NCI-H1417 treated with DMSO at 0.1 percent for 48 hours (cell line): ENCODE results near the gene SPEG.

Experiments used
- DNase-seq: peaks from one replicate; lab custom pipeline; 2025; lab: John Stamatoyannopoulos, UW

SPEG gene

DNA sequence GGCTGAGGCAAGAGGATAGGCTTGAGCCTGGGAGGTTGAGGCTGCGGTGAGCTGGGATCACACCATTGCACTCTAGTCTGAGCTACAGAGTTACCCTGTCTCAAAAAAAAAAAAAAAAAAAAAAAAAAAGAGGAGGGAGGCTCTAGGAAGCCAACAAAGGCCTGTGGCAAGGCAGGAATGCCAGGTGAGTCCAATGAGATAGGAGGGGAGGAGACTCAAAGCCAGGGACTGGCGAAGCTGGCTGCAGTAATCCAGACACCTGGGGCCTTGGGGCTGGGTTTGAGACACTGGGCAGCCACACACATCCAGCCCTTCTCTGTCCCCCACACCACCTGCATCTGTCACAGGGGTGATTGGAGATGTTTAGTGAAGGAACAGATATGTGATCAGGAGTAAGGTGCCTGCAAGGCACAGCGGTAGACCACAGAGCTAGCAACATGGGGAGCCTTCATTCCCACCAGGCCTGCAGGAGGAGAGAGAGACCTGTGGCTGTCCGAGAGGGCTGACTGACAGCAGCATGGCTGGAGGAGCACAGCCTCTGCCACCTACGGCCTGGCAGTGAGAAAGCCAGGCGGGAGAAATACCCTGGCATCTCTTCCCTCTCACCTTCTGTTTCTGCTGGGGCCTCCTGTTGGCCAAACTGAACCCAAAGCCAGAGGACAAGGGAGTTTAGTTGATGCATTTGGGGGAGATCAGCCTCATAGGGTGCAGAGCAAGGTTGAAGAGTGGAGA is 99.5 kb downstream of the SPEG start:
- no peak for DNase-seq

GRCh38 chr2:219536425-219536824 is 101.8 kb downstream of the SPEG start:
- no peak for DNase-seq

DNA sequence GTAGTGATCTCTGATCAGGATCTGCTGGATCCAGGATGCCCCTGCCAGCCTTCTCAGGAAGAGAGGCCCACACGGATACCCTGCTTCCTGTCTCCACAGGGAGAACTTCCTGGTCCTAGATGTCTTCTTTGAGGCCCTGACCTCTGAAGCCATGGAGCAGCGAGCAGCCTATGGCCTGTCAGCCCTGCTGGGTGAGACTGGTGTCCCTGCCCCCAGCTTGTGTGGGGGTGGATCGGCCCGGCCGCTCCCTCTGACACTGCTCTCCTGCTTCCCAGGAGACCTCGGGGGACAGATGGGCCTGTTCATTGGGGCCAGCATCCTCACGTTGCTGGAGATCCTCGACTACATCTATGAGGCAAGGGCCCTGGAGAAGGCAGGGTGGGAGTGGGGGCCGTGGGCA is 102.3 kb downstream of the SPEG start:
- no peak for DNase-seq

DNA sequence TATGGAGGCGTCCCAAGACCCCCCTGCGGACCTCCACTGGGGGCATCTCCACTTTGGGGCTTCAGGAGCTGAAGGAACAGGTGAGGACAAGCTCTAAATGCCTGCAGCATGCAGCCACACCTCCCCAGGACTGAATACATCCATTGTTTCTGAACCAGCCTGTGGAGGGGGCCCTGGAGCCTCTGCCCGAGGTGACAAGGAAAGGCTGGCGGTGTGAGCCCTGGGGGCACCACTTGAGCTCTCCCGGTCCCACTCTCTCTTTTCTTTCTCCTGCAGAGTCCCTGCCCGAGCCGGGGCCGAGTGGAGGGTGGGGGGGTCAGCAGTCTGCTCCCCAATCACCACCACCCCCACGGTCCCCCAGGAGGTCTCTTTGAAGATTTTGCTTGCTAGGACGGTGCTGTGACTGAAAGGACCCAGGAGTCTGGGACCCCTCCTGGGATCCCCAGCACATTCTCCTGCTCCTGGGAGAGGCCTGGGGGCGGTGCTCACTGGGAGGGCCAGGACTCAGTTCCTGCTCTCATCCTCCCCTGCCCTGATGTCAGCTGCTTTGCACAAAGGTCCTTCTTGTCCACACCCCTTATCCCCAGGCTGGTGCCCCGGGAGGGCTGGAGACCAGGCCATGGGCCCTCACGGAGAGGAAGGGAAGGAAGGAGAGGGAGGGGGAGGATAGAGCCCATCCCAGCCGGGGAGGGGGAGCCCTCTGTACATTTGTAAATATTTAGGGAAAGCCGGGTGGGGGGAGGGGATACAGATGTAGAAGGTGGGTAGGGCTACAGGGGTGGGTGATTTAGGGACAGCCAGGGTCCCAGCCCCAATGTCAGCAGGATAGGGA is 103.2 kb downstream of the SPEG start:
- no peak for DNase-seq

- DNase-seq: no peak
Measured at GRCh38 chr2:219538504-219538951, 103.9 kb downstream of the SPEG start.

DNA sequence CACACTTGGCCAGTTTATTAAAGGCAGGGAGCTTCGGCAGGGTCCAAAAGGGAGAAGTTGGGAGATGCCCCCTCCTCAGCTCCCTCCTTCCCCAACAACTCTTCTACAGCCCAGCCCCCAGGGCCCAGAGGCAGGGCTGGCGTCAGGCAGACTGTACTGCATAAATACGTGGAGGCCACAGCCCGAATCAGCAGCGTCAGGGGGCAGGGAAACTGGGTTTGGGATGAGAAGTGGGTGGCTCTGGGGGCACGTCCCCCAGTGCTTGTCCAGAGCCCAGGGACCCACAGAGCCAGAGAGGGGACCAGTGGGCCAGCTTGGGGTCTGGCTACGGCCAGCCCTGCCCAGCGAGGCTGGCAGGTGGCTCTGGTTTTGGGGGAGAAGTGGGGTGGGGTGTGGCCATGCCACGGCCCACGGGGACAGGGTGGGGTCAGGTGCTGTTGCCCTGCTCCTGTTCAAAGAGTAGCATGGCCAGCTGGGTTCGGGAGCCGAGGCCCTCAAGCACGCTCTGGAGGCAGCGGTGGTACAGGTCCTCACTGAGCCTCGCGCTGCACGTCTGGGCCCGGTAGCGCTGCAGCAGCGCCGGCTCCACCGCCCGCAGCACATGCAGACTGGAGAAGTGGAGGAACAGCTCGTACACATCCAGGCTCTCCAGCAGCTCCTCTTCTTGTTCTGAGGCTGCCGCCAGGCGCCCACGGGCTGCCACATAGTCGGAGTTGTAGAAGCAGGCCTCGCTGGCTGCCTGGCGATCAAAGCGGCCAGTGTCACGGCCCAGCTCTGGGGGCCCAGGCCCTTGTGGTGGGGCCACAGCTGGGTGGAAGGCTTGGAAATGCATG is 104.5 kb downstream of the SPEG start:
- no peak for DNase-seq

GRCh38 chr2:219539926-219540678 is 105.5 kb downstream of the SPEG start:
- no peak for DNase-seq

GRCh38 chr2:219540784-219541504 is 106.3 kb downstream of the SPEG start:
- DNase-seq: no peak

- peak; percentile 30 for DNase-seq
Measured at GRCh38 chr2:219541611-219542180, 107.1 kb downstream of the SPEG start.

GRCh38 chr2:219542931-219543595 is 108.4 kb downstream of the SPEG start:
- no peak for DNase-seq

DNA sequence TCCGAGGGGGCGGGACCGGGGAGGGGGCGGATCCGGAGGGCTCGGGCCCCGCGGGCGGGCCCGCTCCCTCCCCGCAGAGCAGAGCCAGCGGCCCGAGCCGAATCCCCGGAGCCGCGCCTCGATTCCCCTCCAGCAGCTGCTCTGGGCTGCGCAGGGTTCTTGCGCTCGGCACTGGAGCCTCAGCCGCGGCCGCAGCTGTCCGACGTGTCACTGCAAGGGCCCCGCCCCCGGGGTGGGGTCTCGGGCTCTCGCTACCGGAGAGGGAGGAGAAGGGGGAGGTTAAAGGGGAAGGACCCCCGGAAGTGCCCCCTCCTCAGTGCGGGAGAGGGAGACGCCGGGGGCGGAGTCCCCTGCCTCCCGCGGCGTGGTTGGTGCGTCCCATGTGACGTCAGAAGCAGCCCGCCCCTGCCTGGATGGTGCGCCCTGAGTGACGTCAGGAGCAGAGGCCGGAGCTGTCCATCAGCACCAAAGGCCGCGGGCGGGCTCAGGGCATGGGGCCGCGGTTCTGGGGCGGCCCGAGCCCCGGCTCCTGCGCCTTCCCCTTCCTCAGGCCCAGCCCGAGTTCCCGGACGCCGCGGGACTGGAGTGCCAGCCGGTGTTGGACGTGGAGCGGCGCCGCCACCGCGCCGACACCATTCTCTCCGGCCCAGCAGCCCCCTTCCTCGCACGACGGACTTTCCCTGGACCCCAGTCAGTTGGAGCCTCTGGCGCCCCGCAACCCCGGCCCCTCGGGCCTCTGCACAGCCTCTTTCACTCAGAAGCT is 109.1 kb downstream of the SPEG start, which contains the start of the genes CHPF and TMEM198:
Gene CHPF, minus strand, starts transcription at position 214 of the 763 bp plus-strand sequence. CDS start 271 bp downstream, outside the sequence.
Gene TMEM198, plus strand, starts transcription at position 433 of the 763 bp plus-strand sequence. CDS start 700 bp downstream, outside the sequence.
- DNase-seq: peak; percentile 64

DNA sequence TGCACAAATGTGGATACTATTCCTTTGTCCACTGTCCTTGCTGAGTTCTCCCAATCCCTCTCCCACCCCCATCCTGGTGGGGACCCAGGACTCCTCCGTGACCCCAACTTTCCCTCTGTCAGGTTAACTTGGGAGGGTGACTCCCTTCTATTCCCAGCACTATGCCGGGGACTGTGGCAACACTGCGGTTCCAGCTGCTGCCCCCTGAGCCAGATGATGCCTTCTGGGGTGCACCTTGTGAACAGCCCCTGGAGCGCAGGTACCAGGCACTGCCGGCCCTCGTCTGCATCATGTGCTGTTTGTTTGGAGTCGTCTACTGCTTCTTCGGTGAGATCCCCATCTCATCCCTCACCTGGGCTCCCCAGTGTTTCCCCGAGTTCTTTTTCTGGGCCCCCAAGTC is 109.9 kb downstream of the SPEG start:
- DNase-seq: no peak

DNA sequence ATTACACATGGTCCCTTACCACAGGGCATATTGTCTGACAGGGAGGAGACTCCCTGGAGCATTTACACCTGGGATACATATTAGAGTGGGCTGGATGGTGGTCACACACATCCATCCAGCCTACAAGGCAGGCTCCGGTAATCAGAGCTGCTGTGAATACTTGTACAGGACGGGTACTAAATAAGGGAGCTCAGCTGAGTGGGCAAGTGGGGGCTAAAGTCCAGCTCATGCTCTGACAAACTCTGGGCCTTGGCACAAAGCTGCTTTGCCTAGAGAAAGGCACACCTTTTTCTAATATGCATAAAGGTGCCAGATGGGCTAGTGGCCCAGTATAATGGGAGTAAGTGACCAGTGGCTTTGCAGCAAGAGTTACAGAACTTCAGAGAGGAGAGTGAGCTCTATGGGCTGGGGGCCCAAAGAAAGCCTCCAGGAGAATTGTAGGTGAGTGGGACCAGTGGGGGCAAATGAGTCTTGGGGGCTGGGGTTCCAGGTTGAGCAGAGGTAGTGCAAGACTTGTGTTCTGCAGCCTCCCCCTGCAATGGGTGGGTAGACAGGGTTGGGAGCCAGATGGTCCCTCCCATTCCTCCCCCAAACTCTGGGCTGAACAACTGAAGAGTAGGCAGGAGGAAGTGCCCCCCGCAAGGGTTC is 110.8 kb downstream of the SPEG start:
- DNase-seq: no peak

- no peak for DNase-seq
Measured at GRCh38 chr2:219545943-219546352, 111.3 kb downstream of the SPEG start.

DNA sequence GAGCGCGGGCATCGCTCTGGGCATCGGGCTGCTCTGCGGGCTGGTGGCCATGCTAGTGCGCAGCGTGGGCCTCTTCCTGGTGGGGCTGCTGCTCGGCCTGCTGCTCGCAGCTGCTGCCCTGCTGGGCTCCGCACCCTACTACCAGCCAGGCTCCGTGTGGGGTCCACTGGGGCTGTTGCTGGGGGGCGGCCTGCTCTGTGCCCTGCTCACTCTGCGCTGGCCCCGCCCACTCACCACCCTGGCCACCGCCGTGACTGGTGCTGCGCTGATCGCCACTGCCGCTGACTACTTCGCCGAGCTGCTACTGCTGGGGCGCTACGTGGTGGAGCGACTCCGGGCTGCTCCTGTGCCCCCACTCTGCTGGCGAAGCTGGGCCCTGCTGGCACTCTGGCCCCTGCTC is 113.0 kb downstream of the SPEG start:
- no peak for DNase-seq
